SK-N-SH (cell line): ENCODE measurements around the gene STAG2.
"Not testable (repeated sequence)": the region's sequence is repeated elsewhere in the genome, so short reads cannot be mapped to it uniquely, and the experiment has no call there.

ENCODE experiments used
- CTCF ChIP-seq: fragments of 200-600 bp; sonication (generic); IDR thresholded peaks from 2 replicates; pipeline ENCODE4 v1.6.1; 2017; ENCODE audit warnings: antibody characterized with exemption, mild to moderate bottlenecking, moderate library complexity
- EP300 ChIP-seq, 2 experiments: IDR thresholded peaks; 2 replicates each; pipeline versions ENCODE4 v1.4.0 to v1.6.1; 2012; ENCODE audit warnings: borderline replicate concordance in 1 of 2, low read depth in 1 of 2, low read length in 1 of 2
- EZH2phosphoT487 ChIP-seq: fragments of 200-600 bp; sonication (generic); IDR thresholded peaks from 2 replicates; pipeline ENCODE4 v1.6.1; 2017; ENCODE audit warnings: low read depth, mixed run types, mild to moderate bottlenecking, antibody characterized with exemption, moderate library complexity, borderline replicate concordance
- JUND ChIP-seq: IDR thresholded peaks from 2 replicates; pipeline ENCODE4 v1.4.0; 2012
- MEF2A ChIP-seq: IDR thresholded peaks from 2 replicates; pipeline ENCODE4 v1.4.0; 2012; ENCODE audit warnings: low read depth, borderline replicate concordance
- NFIC ChIP-seq: IDR thresholded peaks from 2 replicates; pipeline ENCODE4 v1.4.0; 2012; ENCODE audit warnings: borderline replicate concordance
- POLR2AphosphoS5 ChIP-seq: IDR thresholded peaks from 2 replicates; pipeline ENCODE4 v1.6.1; 2012; ENCODE audit warnings: low read depth, low read length
- RAD21 ChIP-seq: IDR thresholded peaks from 2 replicates; pipeline ENCODE4 v1.6.1; 2012; ENCODE audit warnings: mild to moderate bottlenecking, low read length
- REST ChIP-seq: IDR thresholded peaks from 2 replicates; pipeline ENCODE4 v1.6.1; 2012; ENCODE audit warnings: mild to moderate bottlenecking, low read depth, low read length, moderate library complexity
- TAF1 ChIP-seq: IDR thresholded peaks from 2 replicates; pipeline ENCODE4 v1.6.1; 2012; ENCODE audit warnings: low read depth, mild to moderate bottlenecking, low read length, moderate library complexity, borderline replicate concordance
- TCF12 ChIP-seq: IDR thresholded peaks from 2 replicates; pipeline ENCODE4 v1.4.0; 2012
- USF1 ChIP-seq: IDR thresholded peaks from 2 replicates; pipeline ENCODE4 v1.4.0; 2012; ENCODE audit warnings: low read depth, borderline replicate concordance
- YY1 ChIP-seq: IDR thresholded peaks from 2 replicates; pipeline ENCODE4 v1.4.0; 2012; ENCODE audit warnings: low read depth, mild to moderate bottlenecking

- not testable (repeated sequence) for TF ChIP-seq CTCF; USF1; JUND; MEF2A; TCF12; NFIC; POLR2AphosphoS5; RAD21; TAF1; REST; EP300 (IDR thresholded peaks at IDR 0.05; ENCODE audit: borderline replicate concordance in 1 of 2, low read depth in 1 of 2, low read length in 1 of 2); EZH2phosphoT487; YY1
Measured at GRCh38 chrX:124132437-124132836, 170.9 kb downstream of the STAG2 start.
